Upper lobe of left lung (tissue), 4 donors: ENCODE measurements around the gene GJB2.

Experiments used
- CTCF ChIP-seq, 6 experiments: fragments of 450-650 bp in 4 of 6; fragments of 200-600 bp in 2 of 6; sonication (generic) in 2 of 6; IDR thresholded peaks; one replicate each; pipeline ENCODE4 v1.5.1; 2016 to 2019; ENCODE audit warnings: antibody characterized with exemption in 6 of 6
- EP300 ChIP-seq, 4 donors: sonication (generic); formaldehyde crosslinking; IDR thresholded peaks; one replicate each; pipeline ENCODE4 v1.5.1; 2017; ENCODE audit warnings: antibody characterized with exemption in 4 of 4, control low read depth in 2 of 4
- POLR2A ChIP-seq, 4 donors: fragments of 450-650 bp; IDR thresholded peaks; one replicate each; pipeline ENCODE4 v1.5.1; 2016 to 2017; ENCODE audit warnings: antibody characterized with exemption in 4 of 4, mild to moderate bottlenecking in 2 of 4
- POLR2AphosphoS5 ChIP-seq, 2 donors: sonication (generic); formaldehyde crosslinking; IDR thresholded peaks; one replicate each; pipeline ENCODE4 v1.5.1; 2017; ENCODE audit warnings: antibody characterized with exemption in 2 of 2

- TF ChIP-seq CTCF (IDR thresholded peaks at IDR 0.05) (no peak), EP300 (IDR thresholded peaks at IDR 0.05) (no peak), POLR2AphosphoS5 (IDR thresholded peaks at IDR 0.05) (no peak), POLR2A (IDR thresholded peaks at IDR 0.05) (no peak)
Observed at GRCh38 chr13:20206065-20206697, 13.4 kb upstream of the GJB2 start.
